Stimulated activated CD8-positive, alpha-beta memory T cell treated with anti-CD3 and anti-CD28 coated beads, Interleukin-12 subunit alpha, Interleukin-12 subunit beta, amount 100 ng/mL, for 24 hours (primary cell): ENCODE results near the gene ASCL2.

Source experiments
- DNase-seq: peaks from one replicate; pipeline ENCODE4 v3.0.0-alpha.2; 2020; ENCODE audit errors: extremely low read depth

ASCL2 gene

DNA sequence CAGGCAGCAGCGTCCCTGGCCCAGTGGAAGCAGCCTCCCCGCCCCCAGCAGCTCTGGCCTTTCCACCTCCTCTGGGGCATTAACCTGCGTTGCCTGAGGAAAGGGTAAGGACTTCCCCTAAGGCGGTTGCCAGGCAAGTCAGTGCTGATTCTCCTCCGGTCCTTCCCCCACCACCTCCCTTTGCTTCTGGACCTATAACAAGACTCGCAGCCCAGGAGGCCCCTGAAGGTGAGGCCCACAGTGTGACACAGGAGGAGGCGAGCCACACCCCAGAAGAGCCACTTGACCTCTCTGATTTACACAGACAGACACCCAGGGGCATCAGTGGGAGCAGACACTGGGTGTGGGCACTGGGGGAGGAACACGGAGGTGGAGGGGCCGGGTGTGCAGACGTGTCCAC is 35.4 kb downstream of the ASCL2 start:
- DNase-seq: no peak

DNA sequence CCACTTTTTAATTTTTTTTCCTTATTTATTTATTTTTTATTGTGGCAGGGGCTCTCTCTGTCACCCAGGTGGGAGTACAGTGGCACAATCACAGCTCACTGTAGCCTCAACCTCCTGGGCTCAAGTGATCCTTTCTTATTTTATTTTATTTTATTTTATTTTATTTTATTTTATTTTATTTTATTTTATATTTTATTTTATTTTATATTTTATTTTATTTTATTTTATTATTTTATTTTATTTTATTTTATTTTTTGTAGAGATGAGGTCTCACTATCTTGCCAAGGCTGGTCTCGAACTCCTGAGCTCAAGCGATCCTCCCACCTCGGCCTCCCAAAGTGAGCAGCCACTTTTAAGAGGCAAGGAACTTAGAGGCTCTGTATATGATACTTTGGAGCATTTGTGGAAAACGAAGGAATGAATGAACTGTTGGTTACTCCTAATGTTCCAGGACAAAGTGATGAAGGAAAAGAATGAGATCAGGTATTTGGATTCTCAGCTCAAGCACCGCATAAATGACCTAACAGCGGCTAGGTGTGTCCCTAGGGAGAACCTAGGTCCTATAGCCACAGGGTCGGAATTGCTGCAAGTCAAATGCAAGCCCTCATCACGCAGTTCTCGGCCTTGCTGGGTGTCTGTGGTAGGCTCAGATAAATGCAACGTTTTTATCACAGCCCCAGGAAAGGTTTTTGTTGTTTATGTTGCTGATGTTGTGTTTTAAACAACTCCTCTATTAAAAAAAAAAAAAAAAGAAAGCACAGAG is 36.5 kb downstream of the ASCL2 start:
- no peak for DNase-seq

DNA sequence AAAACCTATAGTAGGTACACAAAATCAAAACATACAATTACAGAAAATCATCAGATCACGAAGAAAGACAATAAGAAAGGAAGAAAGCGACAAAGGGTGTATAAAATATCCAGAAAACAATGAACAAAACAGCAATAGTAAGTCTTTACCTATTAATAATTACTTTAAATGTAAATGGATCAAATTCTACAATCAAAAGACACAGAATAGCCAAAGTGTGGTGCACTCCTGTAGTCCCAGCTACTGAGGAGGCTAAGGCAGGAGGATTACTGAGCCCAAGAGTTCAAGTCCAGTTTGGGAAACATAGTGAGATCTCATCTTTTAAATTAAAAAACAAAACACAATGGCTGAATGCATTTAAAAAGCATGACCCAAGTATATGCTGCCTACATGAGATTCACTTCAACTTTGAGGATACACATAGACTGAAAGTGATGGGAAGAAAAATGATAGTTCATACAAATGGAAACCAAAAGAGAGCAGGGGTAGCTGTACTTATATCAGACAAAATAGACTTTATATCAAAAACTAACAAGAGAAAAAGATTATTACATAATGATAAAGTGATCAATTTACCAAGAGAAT is 40.6 kb downstream of the ASCL2 start:
- DNase-seq: no peak

DNA sequence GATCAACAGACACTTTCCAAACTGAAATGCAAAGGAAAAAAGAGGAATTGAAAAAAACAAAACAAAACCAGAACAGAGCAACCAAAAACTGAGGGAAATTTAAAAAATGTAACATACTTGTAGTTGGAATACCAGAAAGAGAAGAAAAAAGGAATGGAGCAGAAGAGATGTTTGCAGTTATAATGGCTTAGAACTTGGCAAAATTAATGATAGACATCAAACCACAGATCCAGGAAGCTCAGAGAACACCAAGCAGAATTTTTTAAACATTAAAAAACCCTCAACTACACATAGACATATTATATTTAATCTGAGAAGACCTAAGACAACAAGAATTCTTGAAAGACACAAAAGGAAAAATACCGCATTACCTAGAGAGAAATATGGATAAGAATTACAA is 46.1 kb downstream of the ASCL2 start:
- no peak for DNase-seq

DNA sequence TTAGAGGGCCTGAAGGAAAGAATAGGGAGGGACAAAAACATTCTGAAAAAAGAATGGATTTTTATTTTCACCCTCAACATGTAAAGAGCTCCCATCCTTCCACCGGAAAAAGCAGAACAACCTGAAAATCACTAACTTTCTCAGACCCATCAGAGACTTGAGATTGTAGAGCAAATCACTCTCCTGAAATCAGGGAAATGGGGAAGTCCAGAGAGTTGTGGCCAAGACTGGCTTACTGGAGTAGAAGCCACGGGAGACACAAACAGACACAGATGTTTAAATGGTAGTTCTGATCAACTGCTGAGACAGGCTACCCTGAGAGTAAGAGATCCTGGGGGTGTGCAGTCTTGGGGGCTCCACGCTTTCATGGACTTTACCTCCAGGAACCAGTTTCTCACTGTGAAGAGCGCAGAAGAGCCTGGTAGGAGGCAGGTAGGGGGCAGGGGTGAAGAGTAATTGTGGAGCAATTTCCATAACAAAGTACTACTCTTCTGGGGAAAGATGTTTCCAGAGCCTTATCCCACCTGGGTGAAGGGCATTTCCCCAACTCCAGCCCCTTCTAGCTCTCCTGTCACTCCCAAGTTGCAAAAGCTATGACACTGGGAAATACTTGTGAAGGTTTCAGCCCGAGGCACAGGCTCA is 47.1 kb downstream of the ASCL2 start:
- DNase-seq: no peak

DNA sequence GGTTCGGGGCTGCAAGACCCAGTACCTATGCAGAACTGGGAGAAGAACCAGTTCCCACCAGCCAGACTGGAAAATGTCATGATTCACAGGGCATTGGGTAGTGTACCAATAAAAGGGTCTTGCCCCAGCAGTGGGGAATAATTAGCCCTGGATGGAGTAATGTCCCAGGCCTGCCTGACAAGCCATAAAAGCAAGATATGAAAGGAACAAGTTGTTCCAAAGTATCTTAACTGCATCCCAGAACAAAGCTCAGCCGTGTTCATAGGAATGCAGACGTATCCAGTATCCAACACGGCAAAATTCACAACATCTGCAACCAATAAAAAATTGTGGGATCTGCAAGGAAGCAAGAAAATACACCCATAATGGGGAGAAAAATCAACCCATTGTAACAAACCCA is 47.9 kb downstream of the ASCL2 start:
- no peak for DNase-seq

DNA sequence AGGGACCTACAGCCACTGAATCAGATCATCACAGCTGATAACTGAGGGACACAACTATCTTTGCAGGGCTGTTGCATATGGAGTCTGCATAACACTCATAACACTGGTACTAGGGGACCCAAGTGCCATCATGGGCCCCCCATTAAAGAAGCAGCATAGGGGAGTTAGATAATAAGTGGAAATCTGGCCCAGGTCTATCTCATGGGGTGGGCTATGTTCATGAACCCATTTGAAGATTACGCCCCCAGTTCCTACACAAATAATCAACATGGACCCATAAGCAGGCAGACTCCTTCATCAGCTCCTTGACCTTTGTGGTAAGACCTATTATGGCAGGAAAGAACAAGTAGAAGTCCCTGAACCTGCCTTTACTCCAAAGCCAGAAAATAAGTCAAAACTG is 48.8 kb downstream of the ASCL2 start:
- no peak for DNase-seq

DNA sequence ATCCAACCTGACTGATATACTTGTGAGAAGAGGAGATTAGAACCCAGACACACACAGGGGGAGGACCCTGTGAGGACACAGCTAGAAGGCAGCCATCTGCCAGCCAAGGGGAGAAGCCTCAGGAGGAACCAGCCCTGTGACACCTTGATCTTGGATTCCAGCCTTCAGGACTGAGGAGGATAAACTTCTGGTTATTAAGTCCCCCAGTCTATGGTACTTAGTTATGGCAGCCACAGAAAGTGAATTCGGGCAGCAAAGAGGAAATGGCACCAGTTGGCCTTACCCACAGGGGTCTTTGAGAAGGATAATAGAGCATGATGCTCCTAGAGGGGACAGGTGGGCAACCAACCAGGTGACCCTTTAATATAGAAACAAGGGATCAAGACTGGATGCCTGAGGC is 49.4 kb downstream of the ASCL2 start:
- DNase-seq: no peak

DNA sequence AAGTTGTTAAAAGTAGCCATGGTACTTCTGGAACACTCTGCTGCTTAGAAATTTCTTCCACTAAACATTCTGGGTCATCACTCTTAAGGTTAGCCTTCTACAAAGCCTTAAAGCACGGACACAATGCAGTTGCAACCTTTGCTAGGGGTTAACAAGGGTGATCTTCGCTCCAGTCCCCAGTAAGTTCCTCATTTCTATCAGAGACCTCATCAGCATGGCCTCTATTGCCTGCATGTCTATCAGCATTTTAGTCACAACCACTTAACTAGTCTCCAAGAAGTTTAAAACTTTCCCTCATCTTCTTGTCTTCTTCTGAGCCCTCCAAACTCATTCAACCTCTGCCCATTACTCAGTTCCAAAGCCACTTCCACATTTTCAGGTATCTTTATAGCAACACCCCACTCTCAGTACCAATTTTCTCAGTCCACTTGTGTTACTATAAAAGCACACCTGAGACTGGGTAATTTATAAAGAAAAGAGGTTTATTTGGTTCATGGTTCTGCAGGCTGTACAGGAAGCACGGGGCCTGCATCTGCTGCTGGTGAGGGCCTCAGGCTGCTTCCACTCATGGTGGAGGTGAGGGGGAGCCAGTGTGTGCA is 50.1 kb downstream of the ASCL2 start:
- DNase-seq: no peak

DNA sequence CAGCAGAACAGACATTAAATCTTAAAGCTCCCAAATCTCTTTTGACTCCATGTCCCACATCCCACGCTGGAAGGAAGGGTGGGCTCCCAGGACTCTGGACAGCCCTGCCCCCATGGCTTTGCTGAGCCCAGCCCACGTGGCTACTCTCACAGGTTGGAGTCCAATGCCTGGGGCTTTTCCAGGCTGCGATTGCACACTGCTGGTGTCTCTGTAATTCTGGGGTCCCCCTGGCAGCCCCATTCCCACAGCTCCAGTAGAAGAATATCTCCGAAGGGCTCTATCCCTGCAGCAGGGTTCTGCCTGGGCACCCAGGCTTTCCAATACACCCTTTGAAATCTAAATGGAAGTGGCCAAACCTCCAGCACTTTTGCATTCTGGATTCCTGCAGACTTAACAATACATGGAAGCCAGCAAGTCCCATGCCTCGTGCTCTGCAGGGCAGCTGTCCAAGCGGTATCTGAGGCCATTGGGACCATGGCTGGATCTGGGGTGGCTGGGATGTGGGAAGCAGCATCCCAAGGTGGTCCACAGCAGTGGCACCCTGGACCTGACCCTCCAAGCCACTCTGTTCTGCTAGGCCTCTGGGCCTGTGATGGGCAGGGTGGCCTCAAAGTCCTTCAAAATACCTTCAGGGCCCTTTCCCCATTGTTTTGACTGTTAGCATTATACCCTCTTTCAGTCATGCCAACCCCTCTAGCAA is 50.9 kb downstream of the ASCL2 start:
- no peak for DNase-seq
